Esophagus (tissue), 2 donors: ENCODE results near the gene SLC10A2. TPM values are rescaled to one million over a fixed set of nuclear protein-coding genes. Genes with fewer than 3 reads are reported as not detected.
"Not testable (repeated sequence)": the region's sequence is repeated elsewhere in the genome, so short reads cannot be mapped to it uniquely, and the experiment has no call there.

Experiments
- H3K27ac ChIP-seq, 2 donors: one replicate each; pipeline ENCODE4 v1.5.1; 2013; ENCODE audit warnings: low read depth in 2 of 2, mild to moderate bottlenecking in 2 of 2, inconsistent platforms in 1 of 2, low read length in 1 of 2, moderate library complexity in 1 of 2
- H3K27me3 ChIP-seq, 2 donors: one replicate each; pipeline ENCODE4 v1.6.1; 2013; ENCODE audit warnings: low read length in 2 of 2, control low read depth in 1 of 2, mild to moderate bottlenecking in 1 of 2; ENCODE audit not compliant: insufficient read depth in 2 of 2, control insufficient read depth in 1 of 2
- H3K36me3 ChIP-seq, 2 donors: one replicate each; pipeline ENCODE4 v1.6.1; 2013; ENCODE audit warnings: low read length in 1 of 2; ENCODE audit not compliant: control insufficient read depth in 2 of 2, insufficient read depth in 2 of 2
- H3K4me1 ChIP-seq, 2 donors: one replicate each; pipeline ENCODE4 v1.6.1; 2013; ENCODE audit warnings: low read length in 1 of 2; ENCODE audit not compliant: control insufficient read depth in 2 of 2, insufficient read depth in 2 of 2
- H3K4me3 ChIP-seq, 2 donors: one replicate each; pipeline ENCODE4 v1.5.1; 2013; ENCODE audit warnings: low read length in 2 of 2, mild to moderate bottlenecking in 2 of 2, low read depth in 1 of 2, moderate library complexity in 1 of 2
- H3K9me3 ChIP-seq, 2 donors: one replicate each; pipeline ENCODE4 v1.6.1; 2013; ENCODE audit warnings: mild to moderate bottlenecking in 2 of 2, low read depth in 1 of 2, low read length in 1 of 2, moderate library complexity in 1 of 2; ENCODE audit not compliant: control insufficient read depth in 2 of 2, insufficient read depth in 1 of 2
- WGBS, 2 donors: extraction: QIAGEN DNeasy Blood & Tissue Kit; methylation state at CpG; one replicate each; pipeline ENCODE4 v1.1.7; 2013; 5-methylcytosine and 5-hydroxymethylcytosine counted together
- polyA plus RNA-seq, 2 donors: library from polyadenylated mRNA; stranded (reverse); fragments of 200-250 nt; gene quantifications; one replicate each; pipeline ENCODE4 v1.2.3, GENCODE V29; 2013
- donor health status: healthy with polysubstance abuse.
- donor health status: Bipolar disorder and iron deficiency.

Gene SLC10A2, protein sequence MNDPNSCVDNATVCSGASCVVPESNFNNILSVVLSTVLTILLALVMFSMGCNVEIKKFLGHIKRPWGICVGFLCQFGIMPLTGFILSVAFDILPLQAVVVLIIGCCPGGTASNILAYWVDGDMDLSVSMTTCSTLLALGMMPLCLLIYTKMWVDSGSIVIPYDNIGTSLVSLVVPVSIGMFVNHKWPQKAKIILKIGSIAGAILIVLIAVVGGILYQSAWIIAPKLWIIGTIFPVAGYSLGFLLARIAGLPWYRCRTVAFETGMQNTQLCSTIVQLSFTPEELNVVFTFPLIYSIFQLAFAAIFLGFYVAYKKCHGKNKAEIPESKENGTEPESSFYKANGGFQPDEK
- not detected for polyA plus RNA-seq

DNA sequence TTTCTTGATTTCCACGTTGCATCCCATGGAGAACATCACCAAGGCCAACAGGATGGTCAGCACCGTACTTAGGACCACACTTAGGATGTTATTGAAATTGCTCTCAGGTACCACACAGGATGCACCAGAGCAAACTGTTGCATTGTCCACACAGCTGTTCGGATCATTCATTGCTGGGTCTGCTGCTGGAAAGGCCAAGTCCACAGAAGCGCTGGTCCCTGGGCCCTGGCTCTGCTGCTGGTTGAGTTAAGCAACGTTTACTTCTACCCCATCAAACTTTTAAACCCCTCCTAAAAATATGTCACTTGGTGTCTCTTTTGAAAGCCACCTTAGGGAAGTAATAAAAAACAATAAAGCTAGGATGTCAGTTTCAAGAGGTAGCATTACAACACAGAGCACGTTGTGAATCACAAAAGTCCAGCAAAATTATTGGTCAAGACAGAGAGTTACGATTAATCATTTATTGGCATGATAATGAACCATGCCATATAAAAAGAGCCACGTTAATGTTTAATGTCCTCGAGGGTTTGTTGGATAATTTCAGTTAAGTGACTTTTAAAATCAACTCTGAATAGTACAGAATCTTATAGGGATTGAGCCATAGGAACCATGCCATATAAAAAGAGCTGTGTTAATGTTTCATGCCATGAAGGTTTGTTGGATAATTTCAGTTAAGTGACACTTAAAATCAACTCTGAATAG is at the start of gene SLC10A2:
TSS of gene SLC10A2 (minus strand) at position 339 of the 702 bp plus-strand sequence. CDS start at position 171, 168 bp downstream.
- no peaks in the 10 kb centered on the region for H3K9me3 ChIP-seq
- 67 to 73% methylated on average over 9 of the region's 9 CpGs for WGBS, 2 donors
- no peaks in the 10 kb centered on the region for H3K27me3 ChIP-seq
- H3K36me3 ChIP-seq: no peaks in the 10 kb centered on the region
- no peak within 1 kb of the TSS for H3K27ac ChIP-seq
- H3K4me3 ChIP-seq: no peak within 1 kb of the TSS
- peaks cover 0 to 2% of the 10 kb centered on the region in 2 donors for H3K4me1 ChIP-seq

DNA sequence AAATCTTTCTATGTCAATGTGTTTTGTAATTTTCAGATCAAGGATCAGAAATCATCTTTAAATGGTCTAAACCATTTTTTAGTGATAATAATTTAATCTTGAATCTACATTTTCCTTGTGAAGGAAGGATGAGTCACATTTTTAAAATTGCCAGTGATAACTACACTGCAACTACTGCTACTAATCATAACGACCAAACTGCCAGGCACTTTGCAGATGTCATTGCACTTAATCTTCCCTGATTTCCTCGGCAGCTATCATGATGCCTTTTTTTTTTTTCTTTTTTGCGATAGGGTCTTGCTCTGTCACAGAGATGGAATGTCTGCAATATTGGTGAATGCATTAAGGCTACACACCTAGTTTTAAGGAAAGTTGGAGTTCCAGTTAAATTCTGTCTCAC is 41.4 kb upstream of the SLC10A2 start:
- Histone ChIP-seq H3K27ac (no peak overlapping the region), H3K27me3 (no peaks in the 10 kb centered on the region), H3K9me3 (no peaks in the 10 kb centered on the region), H3K4me1 (no peaks in the 10 kb centered on the region), H3K36me3 (no peaks in the 10 kb centered on the region), H3K4me3 (no peak overlapping the region)
- WGBS, 2 donors: 49 to 65% methylated on average over 3 of the region's 3 CpGs

DNA sequence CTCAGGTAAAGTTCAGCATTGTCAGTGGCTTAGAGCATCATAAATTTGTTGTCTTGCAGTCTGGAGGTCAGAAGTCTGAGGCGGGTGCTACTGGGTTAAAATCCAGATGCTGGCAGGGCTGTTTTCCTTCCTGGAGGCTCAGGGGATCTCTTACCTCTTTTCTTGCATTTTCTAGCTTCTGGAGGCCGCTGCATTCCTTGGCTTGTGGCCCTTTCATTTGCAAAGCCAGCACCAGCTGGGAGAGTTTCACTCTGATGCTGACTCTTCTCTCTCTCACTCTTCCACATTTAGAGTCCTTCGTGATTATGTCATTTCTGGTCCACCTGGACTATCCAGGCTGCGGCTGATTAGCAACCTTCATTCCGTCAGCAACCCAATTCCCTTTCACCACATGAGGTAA is 38.1 kb upstream of the SLC10A2 start:
- no peak overlapping the region for H3K27ac ChIP-seq
- WGBS, 2 donors: 81 to 84% methylated on average over 5 of the region's 5 CpGs
- no peaks in the 10 kb centered on the region for H3K9me3 ChIP-seq
- H3K4me3 ChIP-seq: no peak overlapping the region
- no peaks in the 10 kb centered on the region for H3K4me1 ChIP-seq
- H3K36me3 ChIP-seq: no peaks in the 10 kb centered on the region
- H3K27me3 ChIP-seq: no peaks in the 10 kb centered on the region

DNA sequence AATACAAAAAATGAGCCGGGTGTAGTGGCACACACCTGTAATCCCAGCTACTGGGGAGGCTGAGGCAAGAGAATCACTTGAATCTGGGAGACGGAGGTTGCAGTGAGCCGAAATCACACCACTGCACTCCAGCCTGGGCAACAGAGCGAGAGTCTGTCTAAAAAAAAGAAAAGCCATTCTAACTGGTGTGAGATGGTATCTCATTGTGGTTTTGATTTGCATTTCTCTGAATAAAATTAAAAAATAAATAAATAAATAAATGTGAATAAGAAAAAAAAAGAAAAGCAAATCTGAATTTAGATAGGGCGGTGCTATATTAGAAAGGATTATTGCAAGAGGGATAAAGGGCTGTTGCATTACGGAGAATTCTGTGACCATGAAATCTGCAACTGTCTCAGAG is 37.2 kb upstream of the SLC10A2 start:
- H3K36me3 ChIP-seq, H3K4me1 ChIP-seq, H3K27me3 ChIP-seq, H3K27ac ChIP-seq, H3K4me3 ChIP-seq, H3K9me3 ChIP-seq: not testable (repeated sequence)
- 94 to 95% methylated on average over 6 of the region's 6 CpGs for WGBS, 2 donors

DNA sequence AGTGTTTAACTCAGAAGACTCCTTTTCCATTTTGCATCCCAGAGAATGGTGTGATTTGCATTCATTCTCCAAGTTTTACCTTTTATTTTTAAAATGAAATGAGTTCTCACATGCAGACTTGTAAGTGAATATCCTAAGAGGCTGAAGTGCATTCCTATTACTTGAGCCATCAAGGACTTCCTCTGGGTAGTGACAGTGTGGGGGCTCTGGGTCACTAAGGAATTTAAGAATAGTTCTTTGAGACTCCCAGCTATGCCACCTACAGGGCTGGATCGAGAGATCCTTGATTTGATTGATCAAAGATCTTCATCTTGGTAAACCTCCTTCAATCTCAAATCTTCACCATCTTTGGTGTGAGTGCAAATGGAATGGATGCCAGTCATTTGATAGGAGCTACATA is 36.3 kb upstream of the SLC10A2 start:
- H3K27me3 ChIP-seq: no peaks in the 10 kb centered on the region
- no peak overlapping the region for H3K27ac ChIP-seq
- 69 to 80% methylated on average over 1 of the region's 1 CpG for WGBS, 2 donors
- H3K36me3 ChIP-seq: no peaks in the 10 kb centered on the region
- H3K4me3 ChIP-seq: no peak overlapping the region
- no peaks in the 10 kb centered on the region for H3K4me1 ChIP-seq
- H3K9me3 ChIP-seq: no peaks in the 10 kb centered on the region

DNA sequence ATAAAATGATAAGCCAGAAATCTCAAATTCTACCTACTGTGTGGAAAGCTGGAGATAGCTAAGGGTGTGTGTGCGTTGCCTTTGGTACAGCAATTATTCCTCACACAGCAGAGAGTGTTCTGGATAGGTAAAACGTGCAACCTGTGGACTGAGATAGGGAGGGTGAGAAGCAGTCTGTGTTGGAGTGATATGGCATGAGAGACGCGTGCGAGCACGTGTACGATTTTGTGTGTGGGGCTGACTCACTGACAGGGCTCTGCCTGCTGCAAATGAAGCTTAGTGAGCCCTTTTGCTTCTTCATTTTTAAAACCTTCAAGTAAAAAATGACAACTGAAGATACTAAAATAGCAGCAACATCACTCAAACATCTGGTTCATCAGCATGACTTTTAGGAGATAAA is 35.7 kb upstream of the SLC10A2 start:
- Histone ChIP-seq H3K4me3 (no peak overlapping the region), H3K27ac (no peak overlapping the region), H3K9me3 (no peaks in the 10 kb centered on the region), H3K36me3 (no peaks in the 10 kb centered on the region), H3K4me1 (no peaks in the 10 kb centered on the region), H3K27me3 (no peaks in the 10 kb centered on the region)
- 71 to 73% methylated on average over 7 of the region's 7 CpGs for WGBS, 2 donors

DNA sequence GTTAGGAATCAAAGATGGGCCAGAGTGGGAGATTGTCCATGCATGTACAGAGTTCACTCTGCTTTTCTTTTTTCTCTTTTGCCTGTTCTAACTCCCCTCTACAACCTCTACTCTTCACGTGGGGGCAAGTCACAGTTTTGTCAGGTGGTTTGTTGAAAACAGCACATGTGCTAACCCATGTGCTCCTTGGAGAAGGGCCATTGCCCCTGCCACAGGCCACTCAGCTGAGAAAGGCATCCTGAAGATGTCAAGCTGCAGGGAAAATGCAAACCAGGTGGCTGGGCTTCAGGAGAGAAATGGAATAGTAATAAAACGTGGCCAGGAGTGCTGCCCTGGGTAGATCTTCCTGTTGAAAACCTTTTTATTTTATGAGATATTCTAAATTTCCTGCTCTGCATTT is 35.3 kb upstream of the SLC10A2 start:
- Histone ChIP-seq H3K4me1 (no peaks in the 10 kb centered on the region), H3K36me3 (no peaks in the 10 kb centered on the region)
- 29 to 37% methylated on average over 2 of the region's 2 CpGs for WGBS, 2 donors

DNA sequence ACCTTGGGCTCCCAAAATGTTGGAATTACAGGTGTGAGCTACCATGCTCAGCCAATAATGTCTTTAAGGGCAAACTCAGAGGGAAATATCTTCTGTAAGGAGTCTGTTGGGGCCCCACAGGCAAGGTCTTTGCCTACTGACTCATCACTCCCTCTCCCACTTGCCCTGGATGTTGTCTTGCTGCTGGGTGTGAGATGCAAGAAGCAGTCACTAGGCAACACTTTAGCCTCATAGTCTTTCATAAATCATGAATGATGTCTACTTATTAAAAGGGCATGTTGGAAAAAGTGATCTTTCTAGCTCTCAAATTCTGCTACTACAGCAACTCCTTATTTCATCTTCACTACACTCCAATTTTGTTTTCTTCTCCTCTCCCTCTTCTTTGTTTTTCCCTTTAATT is 34.6 kb upstream of the SLC10A2 start:
- Histone ChIP-seq H3K36me3 (no peaks in the 10 kb centered on the region), H3K27ac (no peak overlapping the region)

More for the DNA sequence above, 35.3 kb upstream of the SLC10A2 start:
- Histone ChIP-seq H3K27me3 (no peaks in the 10 kb centered on the region), H3K27ac (no peak overlapping the region), H3K9me3 (no peaks in the 10 kb centered on the region), H3K4me3 (no peak overlapping the region)

DNA sequence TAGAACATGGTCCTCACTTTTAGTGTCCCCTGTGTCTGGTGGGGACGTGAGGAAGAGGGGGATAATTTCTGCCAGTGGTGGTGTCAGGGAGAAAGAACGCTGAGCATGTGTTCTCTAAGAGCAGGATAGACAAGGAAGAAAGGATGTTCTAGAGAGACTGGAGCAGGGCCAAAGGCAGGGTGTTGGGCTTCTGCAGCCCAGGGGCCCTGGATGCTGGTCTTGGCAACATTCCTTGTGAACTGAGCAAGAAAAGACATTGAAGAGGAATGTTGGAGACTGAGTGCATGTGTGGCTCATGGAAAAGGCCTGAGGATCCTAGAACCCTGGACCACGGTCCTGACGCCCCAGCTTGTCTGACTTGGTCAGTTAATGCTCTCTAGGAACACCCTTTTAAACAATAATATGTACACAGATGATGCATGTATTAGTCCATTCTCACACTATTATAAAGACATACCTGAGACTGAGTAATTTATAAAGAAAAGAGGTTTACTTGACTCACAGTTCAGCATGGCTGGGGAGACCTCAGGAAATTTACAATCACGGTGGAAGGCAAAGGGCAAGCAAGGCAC is 33.6 kb upstream of the SLC10A2 start:
- Histone ChIP-seq H3K36me3 (no peaks in the 10 kb centered on the region), H3K4me3 (no peak overlapping the region), H3K4me1 (no peaks in the 10 kb centered on the region), H3K9me3 (no peaks in the 10 kb centered on the region), H3K27me3 (no peaks in the 10 kb centered on the region), H3K27ac (no peak overlapping the region)
- 67 to 69% methylated on average over 5 of the region's 5 CpGs for WGBS, 2 donors

More for the DNA sequence above, 34.6 kb upstream of the SLC10A2 start:
- Histone ChIP-seq H3K27me3 (no peaks in the 10 kb centered on the region), H3K4me3 (no peak overlapping the region), H3K9me3 (no peaks in the 10 kb centered on the region), H3K4me1 (no peaks in the 10 kb centered on the region)
